A549 (cell line): ENCODE results near the gene C1orf21. TPM values are rescaled to one million over a fixed set of nuclear protein-coding genes. Genes with fewer than 3 reads are reported as not detected.

Experiments used
- ATAC-seq, 2 experiments: fragments of 200-7000 bp in 1 of 2; fragments of >200 bp in 1 of 2; cut with Nextera tagmentation in 1 of 2; cut with Tn5 transposase in 1 of 2; 3 replicates each; pipeline versions ENCODE4 v1.8.0 to v1.9.1; 2018 to 2020; ENCODE audit warnings: mild to moderate bottlenecking in 1 of 2, moderate library complexity in 1 of 2
- CTCF ChIA-PET: fragments of 300-600 bp; sonication (Branson Sonifier 250); formaldehyde crosslinking; extraction: SDS; loops from one replicate; lab custom pipeline; 2021; ENCODE audit warnings: antibody characterized with exemption, inconsistent platforms; lab: Yijun Ruan, JAX
- POLR2A ChIA-PET: fragments of 350-600 bp; formaldehyde crosslinking; extraction: SDS; loops from one replicate; lab custom pipeline; 2021; ENCODE audit warnings: antibody characterized with exemption, inconsistent platforms; lab: Yijun Ruan, JAX
- DNase-seq, 2 experiments: peaks; one replicate each; pipeline versions ENCODE4 v3.0.0 to v3.0.0-alpha.2; 2011 to 2016; ENCODE audit warnings: low read depth in 1 of 2, low spot score in 1 of 2
- FAIRE-seq: peaks from 2 replicates; lab custom pipeline; 2011; peaks lifted over from hg19 to GRCh38; lab: Jason Lieb, UNC
- H3K27ac ChIP-seq, 2 experiments: fragments of >200 bp; sonication (Bioruptor Twin); formaldehyde crosslinking; 3 replicates each; pipeline ENCODE4 v1.5.1; 2016 to 2017
- H3K4me1 ChIP-seq: fragments of >200 bp; sonication (Bioruptor Twin); formaldehyde crosslinking; 3 replicates; pipeline ENCODE4 v1.6.1; 2016
- H3K4me2 ChIP-seq: fragments of >200 bp; sonication (Bioruptor Twin); formaldehyde crosslinking; 3 replicates; pipeline ENCODE4 v1.6.1; 2016
- H3K4me3 ChIP-seq: fragments of >200 bp; sonication (Bioruptor Twin); formaldehyde crosslinking; 3 replicates; pipeline ENCODE4 v1.5.1; 2016
- H3K9me3 ChIP-seq: fragments of >200 bp; sonication (Bioruptor Twin); formaldehyde crosslinking; 3 replicates; pipeline ENCODE4 v1.6.1; 2016
- BCL3 ChIP-seq: fragments of >200 bp; sonication (Bioruptor Twin); formaldehyde crosslinking; IDR thresholded peaks from 3 replicates; pipeline ENCODE4 v1.6.1; 2016
- CBX2 ChIP-seq: fragments of 200-600 bp; sonication (generic); IDR thresholded peaks from 2 replicates; pipeline ENCODE4 v1.6.1; 2016; ENCODE audit warnings: low read depth, mild to moderate bottlenecking, borderline replicate concordance
- CHD2 ChIP-seq: fragments of 150-350 bp; IDR thresholded peaks from 2 replicates; pipeline ENCODE4 v1.6.1; 2014; ENCODE audit warnings: low read length; ENCODE audit not compliant: partially characterized antibody
- EHF ChIP-seq: fragments of 250-450 bp; sonication (Bioruptor Pico); IDR thresholded peaks from 2 replicates; pipeline ENCODE4 v1.5.0; 2020; ENCODE audit warnings: mild to moderate bottlenecking
- EP300 ChIP-seq, 2 experiments: fragments of >200 bp; sonication (Bioruptor Twin); formaldehyde crosslinking; IDR thresholded peaks; 2 replicates in 1 of 2; 3 replicates in 1 of 2; pipeline ENCODE4 v1.6.1; 2016 to 2017
- ESRRA ChIP-seq: fragments of 150-350 bp; IDR thresholded peaks from 2 replicates; pipeline ENCODE4 v1.6.1; 2014; ENCODE audit warnings: mild to moderate bottlenecking, low read length, borderline replicate concordance
- FOSB ChIP-seq: fragments of 250-450 bp; sonication (Bioruptor Pico); IDR thresholded peaks from 2 replicates; pipeline ENCODE4 v1.5.0; 2020; ENCODE audit warnings: mild to moderate bottlenecking, moderate library complexity
- FOSL2 ChIP-seq, 2 experiments: fragments of 450-650 bp in 1 of 2; fragments of >200 bp in 1 of 2; sonication (Bioruptor Twin) in 1 of 2; formaldehyde crosslinking; IDR thresholded peaks; 2 replicates each; pipeline versions ENCODE4 v1.5.0 to v1.6.1; 2016 to 2020; ENCODE audit warnings: mild to moderate bottlenecking in 1 of 2, moderate library complexity in 1 of 2
- FOXS1 ChIP-seq: fragments of 250-450 bp; sonication (Bioruptor Pico); IDR thresholded peaks from 2 replicates; pipeline ENCODE4 v1.5.0; 2020; ENCODE audit warnings: mild to moderate bottlenecking, moderate library complexity
- HOXA7 ChIP-seq: fragments of 250-450 bp; sonication (Bioruptor Pico); IDR thresholded peaks from 2 replicates; pipeline ENCODE4 v1.5.0; 2020; ENCODE audit warnings: mild to moderate bottlenecking, moderate library complexity
- HOXB13 ChIP-seq: fragments of 250-450 bp; sonication (Bioruptor Pico); IDR thresholded peaks from 2 replicates; pipeline ENCODE4 v1.5.0; 2020; ENCODE audit warnings: low read depth, mild to moderate bottlenecking, moderate library complexity
- JUNB ChIP-seq: fragments of >200 bp; sonication (Bioruptor Twin); formaldehyde crosslinking; IDR thresholded peaks from 2 replicates; pipeline ENCODE4 v1.6.1; 2016
- MYC ChIP-seq: IDR thresholded peaks from 2 replicates; pipeline ENCODE4 v1.6.1; 2012; ENCODE audit warnings: mild to moderate bottlenecking, inconsistent platforms, low read length, improper control_type of control experiment, borderline replicate concordance
- NPAS2 ChIP-seq: fragments of 250-450 bp; sonication (Bioruptor Pico); IDR thresholded peaks from 2 replicates; pipeline ENCODE4 v1.8.0; 2022; ENCODE audit warnings: mild to moderate bottlenecking, moderate library complexity, borderline replicate concordance
- NR3C1 ChIP-seq: fragments of >200 bp; sonication (Bioruptor Twin); formaldehyde crosslinking; IDR thresholded peaks from 3 replicates; pipeline ENCODE4 v1.6.1; 2017
- PBX3 ChIP-seq: IDR thresholded peaks from 2 replicates; pipeline ENCODE4 v1.6.1; 2012
- PHF8 ChIP-seq: fragments of 200-600 bp; sonication (generic); IDR thresholded peaks from 2 replicates; pipeline ENCODE4 v1.6.1; 2016; ENCODE audit warnings: low read depth, mild to moderate bottlenecking, antibody characterized with exemption, moderate library complexity, borderline replicate concordance
- POLR2A ChIP-seq: IDR thresholded peaks from 2 replicates; pipeline ENCODE4 v1.6.1; 2012; ENCODE audit warnings: mild to moderate bottlenecking, low read length
- RAD21 ChIP-seq, 2 experiments: fragments of >200 bp in 1 of 2; sonication (Bioruptor Twin) in 1 of 2; formaldehyde crosslinking in 1 of 2; IDR thresholded peaks in 1 of 2; conservative IDR thresholded peaks in 1 of 2; 2 replicates in 1 of 2; 3 replicates in 1 of 2; pipeline ENCODE4 v1.6.1; 2012 to 2018; ENCODE audit warnings: inconsistent platforms in 1 of 2
- RARB ChIP-seq: fragments of 250-450 bp; sonication (Bioruptor Pico); IDR thresholded peaks from 2 replicates; pipeline ENCODE4 v1.8.0; 2021; ENCODE audit warnings: mild to moderate bottlenecking, moderate library complexity
- RFX5 ChIP-seq: fragments of 450-650 bp; IDR thresholded peaks from 2 replicates; pipeline ENCODE4 v1.7.1; 2014; ENCODE audit warnings: antibody characterized with exemption, mild to moderate bottlenecking, moderate library complexity
- SMC3 ChIP-seq: fragments of >200 bp; sonication (Bioruptor Twin); formaldehyde crosslinking; IDR thresholded peaks from 3 replicates; pipeline ENCODE4 v1.6.1; 2018; ENCODE audit warnings: inconsistent platforms
- SREBF2 ChIP-seq: fragments of 450-650 bp; IDR thresholded peaks from 2 replicates; pipeline ENCODE4 v1.6.1; 2014; ENCODE audit warnings: mild to moderate bottlenecking, moderate library complexity
- TP53 ChIP-seq: fragments of 250-450 bp; sonication (Bioruptor Pico); IDR thresholded peaks from 2 replicates; pipeline ENCODE4 v1.5.0; 2021; ENCODE audit warnings: mild to moderate bottlenecking, moderate library complexity
- USF2 ChIP-seq: fragments of 450-650 bp; IDR thresholded peaks from 2 replicates; pipeline ENCODE4 v1.6.1; 2014; ENCODE audit warnings: antibody characterized with exemption
- ZC3H11A ChIP-seq: fragments of 450-650 bp; IDR thresholded peaks from 2 replicates; pipeline ENCODE4 v1.6.1; 2014; ENCODE audit warnings: antibody characterized with exemption, mild to moderate bottlenecking
- ZFP36 ChIP-seq: fragments of 450-650 bp; IDR thresholded peaks from 2 replicates; pipeline ENCODE4 v1.6.1; 2014; ENCODE audit warnings: borderline replicate concordance; ENCODE audit not compliant: partially characterized antibody
- ZSCAN20 ChIP-seq: fragments of 250-450 bp; sonication (Bioruptor Pico); IDR thresholded peaks from 2 replicates; pipeline ENCODE4 v1.8.0; 2022; ENCODE audit warnings: mild to moderate bottlenecking, moderate library complexity
- WGBS: methylation state at CpG from one replicate; pipeline ENCODE4 v1.1.6; 2017; ENCODE audit errors: missing lambda C conversion rate; 5-methylcytosine and 5-hydroxymethylcytosine counted together
- polyA plus RNA-seq, 4 experiments: library from polyadenylated mRNA; depleted of rRNA in 3 of 4; stranded (reverse); fragments of >200 nt; fragmentation: RNase III in 1 of 4; extraction: RNeasy Plus Mini Kit Qiagen cat#74134 plus additional on column Dnase treatment in 1 of 4; gene quantifications; 2 replicates in 3 of 4; 3 replicates in 1 of 4; pipeline ENCODE4 v1.2.3, GENCODE V29; 2011 to 2017

C1orf21 gene
- polyA plus RNA-seq, 2 of the 4 experiments (the other 2 are of a cell fraction) = 11.4 to 11.6 TPM

- no peak for TF ChIP-seq POLR2A
- no peak for TF ChIP-seq SREBF2
- no peak for TF ChIP-seq CBX2
- no peak for TF ChIP-seq RFX5
- TF ChIP-seq FOSL2 (IDR thresholded peaks at IDR 0.05) = peak; percentile 60; the same call in 1 of the 2 replicates
- peak; percentile 92 for TF ChIP-seq FOSL2 (CRISPR knock-in tag; IDR thresholded peaks at IDR 0.05)
- TF ChIP-seq USF2 = no peak
- TF ChIP-seq CHD2 = no peak
- no peak for TF ChIP-seq ZSCAN20 (CRISPR knock-in tag)
- TF ChIP-seq EHF (CRISPR knock-in tag) = no peak
- no peak for TF ChIP-seq FOXS1 (CRISPR knock-in tag)
- no peak for TF ChIP-seq TP53
- TF ChIP-seq ZC3H11A = no peak
- TF ChIP-seq RAD21 (conservative IDR thresholded peaks at IDR 0.05 in 1 of 2, IDR thresholded peaks at IDR 0.05 in 1 of 2) = peak in 1 of 2 experiments; percentile 47; a peak in 1 of 5 replicates
- no peak for TF ChIP-seq SMC3
- TF ChIP-seq HOXA7 (CRISPR knock-in tag) = no peak
- TF ChIP-seq PBX3 = no peak
- no peak for TF ChIP-seq RARB (CRISPR knock-in tag)
Observed at GRCh38 chr1:184593597-184593996, 206.8 kb downstream of the C1orf21 start (continued).

- DNase-seq (peak in 1 of 2 experiments; percentile 46), FAIRE-seq (no peak), ATAC-seq (peak; percentile 42 to 51; a peak in 5 of 6 replicates)
- WGBS = 28% methylated on average over 7 of the region's 7 CpGs
- TF ChIP-seq MYC = no peak
- 0 out of 5 replicates have a peak, but pooled peaks of 1 of the 2 experiments have one; percentile 11 for TF ChIP-seq EP300 (IDR thresholded peaks at IDR 0.05)
- TF ChIP-seq JUNB = peak; percentile 23; the same call in 1 of the 2 replicates
- no peak for TF ChIP-seq FOSL2 (IDR thresholded peaks at IDR 0.05)
- peak; percentile 63 for TF ChIP-seq FOSL2 (CRISPR knock-in tag; IDR thresholded peaks at IDR 0.05)
- POLR2A ChIA-PET = no interaction called here
- peak overlapping the region; percentile 34; the same call in 2 of the 3 replicates for H3K4me2 ChIP-seq
- peaks cover 60% of the 10 kb centered on the region for H3K4me1 ChIP-seq
- CTCF ChIA-PET = interaction anchor here (1.0 to 3.3 kb wide), 3 partner anchors 16 to 375 kb away, joined by 3 to 16 read pairs (median 3); no protein-coding TSS in a partner anchor
- H3K27ac ChIP-seq = peak overlapping the region; percentile 83
- no peaks in the 10 kb centered on the region for H3K9me3 ChIP-seq
- no peak overlapping the region for H3K4me3 ChIP-seq
Observed at GRCh38 chr1:184595596-184595995, 208.8 kb downstream of the C1orf21 start.

- TF ChIP-seq ZFP36 (no peak), ZSCAN20 (CRISPR knock-in tag) (no peak), PHF8 (no peak), BCL3 (no peak), NPAS2 (no peak), JUNB (no peak), FOSB (CRISPR knock-in tag) (no peak), MYC (no peak), HOXB13 (CRISPR knock-in tag) (no peak), NR3C1 (no peak), ESRRA (no peak)
- DNase-seq (no peak), ATAC-seq (no peak), FAIRE-seq (no peak)
- H3K9me3 ChIP-seq = no peaks in the 10 kb centered on the region
- POLR2A ChIA-PET = no interaction called here
- peak overlapping the region; percentile 43 to 83; a peak in 5 of 6 replicates for H3K27ac ChIP-seq
- WGBS = 72% methylated on average over 8 of the region's 8 CpGs
- no peak overlapping the region for H3K4me3 ChIP-seq
- peaks cover 57% of the 10 kb centered on the region for H3K4me1 ChIP-seq
- CTCF ChIA-PET = interaction anchor here (2.5 kb wide), 1 partner anchor 67 kb away, joined by 8 read pairs; no protein-coding TSS in a partner anchor
- peak overlapping the region; percentile 29; the same call in 1 of the 3 replicates for H3K4me2 ChIP-seq
Observed at GRCh38 chr1:184596950-184597645, 210.3 kb downstream of the C1orf21 start.
